Left forelimb (tissue), 1 donor: Measurements from ENCODE around the gene RNF130.
"Not testable (repeated sequence)": the region's sequence is repeated elsewhere in the genome, so short reads cannot be mapped to it uniquely, and the experiment has no call there.

Source experiments
- DNase-seq: peaks from one replicate; pipeline ENCODE4 v3.0.0-alpha.2; 2018; ENCODE audit warnings: low spot score

Gene RNF130

DNA sequence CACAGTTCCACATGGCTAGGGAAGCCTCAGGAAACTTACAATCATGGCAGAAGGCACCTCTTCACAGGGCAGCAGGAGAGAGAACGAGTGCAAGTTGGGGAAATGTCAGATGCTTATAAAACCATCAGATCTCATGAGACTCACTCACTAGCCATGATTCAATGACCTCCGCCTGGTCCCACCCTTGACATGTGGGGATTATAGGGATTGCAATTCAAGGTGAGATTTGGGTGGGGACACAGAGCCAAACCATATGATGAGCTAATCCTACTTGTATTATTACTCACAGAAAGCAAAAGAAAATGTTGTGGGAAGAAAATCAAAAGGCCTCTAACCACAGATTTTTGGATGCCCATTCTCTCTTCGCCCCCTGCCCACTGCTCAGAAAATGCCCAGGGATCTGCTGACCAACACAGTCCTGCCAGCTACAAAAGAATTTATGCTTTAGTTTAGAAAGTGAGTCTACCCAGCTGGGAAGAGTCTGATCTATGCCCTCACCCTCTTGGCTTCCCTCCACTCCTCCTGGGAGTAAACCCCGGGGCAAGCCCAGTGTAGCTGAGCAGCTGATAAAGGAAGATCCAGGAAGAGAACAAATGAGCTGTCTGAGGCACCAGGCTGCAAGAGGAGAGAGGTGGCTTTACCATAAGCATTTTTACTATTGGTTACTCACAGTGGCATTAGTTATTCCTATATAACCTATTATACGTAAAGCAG lies 53.1 kb downstream of the RNF130 start:
- DNase-seq, result no peak

DNA sequence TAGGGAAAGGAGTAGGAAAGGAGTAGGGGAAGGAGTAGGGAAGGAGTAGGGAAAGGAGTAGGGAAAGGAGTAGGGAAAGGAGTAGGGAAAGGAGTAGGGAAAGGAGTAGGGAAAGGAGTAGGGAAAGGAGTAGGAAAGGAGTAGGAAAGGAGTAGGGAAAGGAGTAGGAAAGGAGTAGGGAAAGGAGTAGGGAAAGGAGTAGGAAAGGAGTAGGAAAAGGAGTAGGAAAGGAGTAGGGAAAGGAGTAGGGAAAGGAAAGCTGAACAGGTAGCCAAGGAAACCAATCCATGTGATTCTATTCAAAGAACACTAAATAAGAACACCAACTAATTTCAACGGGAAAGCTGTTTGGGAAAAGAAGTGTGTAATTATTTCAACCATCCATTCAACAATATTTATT lies 56.0 kb downstream of the RNF130 start:
- not testable (repeated sequence) for DNase-seq

DNA sequence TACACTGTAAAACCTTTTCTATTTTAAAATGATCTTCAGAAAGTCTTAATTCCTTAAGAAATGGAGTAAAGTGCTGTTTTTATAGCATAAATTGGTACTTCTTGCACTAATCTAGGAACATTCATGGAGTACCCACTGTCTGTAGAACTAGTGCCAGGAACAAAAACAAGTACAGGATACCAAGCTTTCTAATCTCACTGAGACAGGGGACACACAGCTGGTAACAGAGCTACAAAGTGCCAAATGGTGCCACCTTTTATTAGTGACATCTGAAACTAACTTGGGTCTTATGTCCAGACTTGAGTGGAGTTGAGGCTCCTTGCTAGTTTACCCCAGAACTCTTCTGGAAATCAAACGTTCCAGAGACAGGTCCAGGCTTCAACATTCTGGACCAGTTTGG lies 57.9 kb downstream of the RNF130 start:
- DNase-seq, result no peak

DNA sequence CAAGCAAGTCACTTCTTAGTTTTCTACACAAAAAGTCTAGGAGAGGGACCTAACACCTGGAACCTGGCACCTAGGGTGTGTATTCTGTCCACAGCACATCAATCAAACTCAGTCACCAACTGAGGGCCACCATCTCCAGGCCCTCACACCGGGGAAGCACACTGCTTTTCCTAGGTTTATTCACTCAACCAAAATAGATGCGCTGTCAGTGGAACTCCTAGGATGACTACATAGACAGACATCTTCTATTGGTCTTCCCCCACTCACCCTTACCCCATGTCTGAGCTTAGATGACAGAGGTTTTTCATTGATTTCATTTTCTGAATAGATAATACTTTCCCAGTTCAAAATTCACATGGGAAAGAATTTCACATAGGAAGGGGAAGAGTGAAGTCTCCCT lies 59.2 kb downstream of the RNF130 start:
- no peak for DNase-seq

DNA sequence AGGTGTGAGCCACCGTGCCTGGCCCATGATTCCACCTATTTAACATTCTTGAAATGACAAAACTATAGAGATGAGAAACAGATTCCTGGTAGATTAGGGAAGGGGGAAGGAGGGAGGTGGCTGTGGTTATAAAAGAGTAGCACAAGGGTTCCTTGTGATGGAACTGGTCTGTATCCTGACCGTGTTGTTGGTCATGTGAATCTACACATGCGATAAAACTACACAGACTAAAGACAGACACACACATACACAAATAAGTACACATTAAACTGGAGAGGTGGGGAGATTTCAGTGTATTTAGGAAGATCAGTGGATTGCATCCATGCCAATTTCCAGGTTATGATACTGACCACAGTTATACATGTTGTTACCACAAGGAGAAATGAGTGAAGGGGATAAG lies 60.9 kb downstream of the RNF130 start:
- DNase-seq, result no peak

DNA sequence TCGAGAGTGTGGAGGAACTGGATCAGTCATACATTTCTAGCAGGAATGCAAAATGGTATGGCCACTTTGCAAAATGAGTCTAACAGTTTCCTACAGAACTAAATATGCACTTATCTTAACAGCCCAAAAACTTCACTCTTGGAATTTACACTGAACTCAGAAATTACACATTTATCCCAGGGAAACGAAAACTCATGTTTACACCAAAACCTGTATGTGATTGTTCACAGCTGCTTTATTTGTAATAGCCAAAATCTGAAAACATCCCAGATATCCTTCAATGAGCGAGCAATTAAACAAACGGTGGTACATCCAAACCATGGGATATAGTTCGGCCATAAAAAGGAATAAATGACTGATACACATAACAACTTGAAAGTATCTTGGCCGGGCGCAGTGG lies 62.0 kb downstream of the RNF130 start:
- no peak for DNase-seq

DNA sequence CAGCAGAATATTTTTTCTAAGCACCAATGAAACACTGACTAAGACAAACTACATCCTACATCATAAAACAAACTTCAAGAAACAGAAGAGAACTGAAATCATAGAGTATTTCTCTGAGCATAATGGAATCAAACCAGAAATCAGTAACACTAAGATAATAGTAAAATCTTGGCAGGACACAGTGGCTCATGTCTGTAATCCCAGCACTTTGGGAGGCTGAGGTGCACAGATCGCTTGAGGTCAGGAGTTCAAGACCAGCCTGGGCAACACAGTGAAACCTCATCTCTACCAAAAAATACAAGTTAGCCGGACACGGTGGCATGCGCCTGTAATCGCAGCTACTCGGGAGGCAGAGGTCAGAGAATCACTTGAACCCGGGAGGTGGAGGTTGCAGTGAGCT lies 63.1 kb downstream of the RNF130 start:
- DNase-seq, result no peak

DNA sequence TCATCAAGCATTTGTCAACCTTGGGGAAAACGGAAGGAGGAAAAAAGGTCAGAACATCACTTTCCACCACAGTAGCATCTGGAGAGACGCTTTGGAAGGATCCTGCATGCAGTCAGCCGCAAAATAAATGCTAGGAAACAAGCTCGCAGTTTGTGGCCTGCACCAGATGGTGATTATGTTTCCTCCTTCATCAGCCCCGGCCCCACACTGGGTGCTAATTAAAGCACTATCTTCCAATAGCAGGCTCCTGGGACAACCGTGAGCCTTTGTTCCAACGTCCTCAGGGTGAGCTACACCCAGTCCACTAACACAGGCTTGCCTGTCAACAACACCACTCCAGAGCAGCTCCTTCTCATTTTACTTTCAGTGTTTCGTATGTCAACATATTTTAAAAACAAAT lies 64.0 kb downstream of the RNF130 start:
- no peak for DNase-seq

DNA sequence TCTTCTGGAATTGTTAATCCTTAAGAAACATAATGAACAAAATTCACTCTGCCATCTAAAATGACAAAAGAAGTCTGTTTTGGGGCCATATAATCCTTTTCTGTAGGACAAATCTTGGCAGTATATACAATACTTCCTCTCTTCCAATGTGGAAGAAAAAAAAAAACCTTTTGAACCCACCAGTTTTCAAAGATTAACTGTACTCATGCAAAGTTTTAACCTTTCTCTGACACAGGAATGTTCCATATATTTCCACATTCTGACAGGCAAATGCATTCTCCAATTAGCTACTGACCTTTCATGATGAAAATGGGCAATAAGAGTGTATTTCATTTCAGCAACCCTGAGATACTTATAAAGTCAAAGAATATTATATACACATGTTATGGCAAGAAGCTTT lies 65.4 kb downstream of the RNF130 start:
- DNase-seq, result no peak

DNA sequence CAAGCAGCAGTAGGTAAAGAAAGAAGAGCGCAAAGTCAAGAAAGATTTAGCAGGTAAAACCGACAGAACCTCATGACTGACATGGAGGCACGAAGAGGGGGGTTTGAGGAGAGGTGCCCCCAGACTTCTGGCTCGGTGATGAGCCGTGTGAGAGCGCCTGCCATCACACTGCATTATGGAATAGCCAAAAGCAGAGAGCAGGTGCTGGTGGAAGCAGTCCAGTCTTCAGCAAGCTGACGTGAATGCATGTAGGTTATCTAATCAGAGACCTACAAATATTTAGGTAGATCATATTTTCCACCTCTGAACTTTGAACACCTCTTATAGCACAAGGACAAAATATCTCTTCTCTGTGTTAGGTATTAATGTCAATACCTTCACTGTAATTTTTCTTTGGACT lies 68.4 kb downstream of the RNF130 start:
- no peak for DNase-seq

DNA sequence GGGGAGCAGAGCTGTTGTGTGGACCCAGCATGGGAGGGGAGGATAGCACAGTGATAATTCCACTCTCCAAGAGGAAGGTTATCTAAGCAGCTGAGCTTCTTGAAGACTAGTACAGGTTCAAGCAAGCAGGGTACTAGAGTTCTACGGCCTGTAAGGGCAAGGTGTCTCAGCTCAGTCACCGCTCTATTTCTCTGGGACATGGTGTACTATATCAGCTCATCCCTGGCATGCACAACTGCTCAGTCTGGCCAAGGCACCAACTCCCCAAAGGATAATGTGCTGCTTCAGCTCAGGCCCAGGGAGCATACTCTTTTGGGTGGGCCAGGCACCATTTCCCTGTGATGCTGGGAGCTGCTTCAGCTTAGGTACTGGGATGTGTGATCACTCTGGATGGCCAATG lies 69.8 kb downstream of the RNF130 start:
- no peak for DNase-seq

DNA sequence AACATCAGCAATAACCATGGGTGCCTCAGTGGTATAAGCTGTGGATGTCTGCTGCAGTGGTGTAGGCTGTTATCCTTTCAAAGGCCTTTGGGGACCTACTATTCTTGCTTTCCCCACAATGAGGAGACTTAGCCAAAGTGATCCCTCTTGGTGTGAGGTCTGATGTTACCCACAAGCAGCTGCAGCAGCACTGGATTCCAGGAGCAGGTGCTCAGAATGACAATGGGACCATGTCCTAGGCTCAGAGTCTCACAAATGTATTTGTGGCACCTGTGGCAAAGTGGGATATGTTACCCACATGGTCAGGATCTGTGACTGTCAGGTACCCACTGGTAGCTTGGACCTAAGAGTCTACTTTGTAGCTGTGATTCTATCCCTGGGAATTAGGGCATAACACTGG lies 70.4 kb downstream of the RNF130 start:
- DNase-seq, result no peak

DNA sequence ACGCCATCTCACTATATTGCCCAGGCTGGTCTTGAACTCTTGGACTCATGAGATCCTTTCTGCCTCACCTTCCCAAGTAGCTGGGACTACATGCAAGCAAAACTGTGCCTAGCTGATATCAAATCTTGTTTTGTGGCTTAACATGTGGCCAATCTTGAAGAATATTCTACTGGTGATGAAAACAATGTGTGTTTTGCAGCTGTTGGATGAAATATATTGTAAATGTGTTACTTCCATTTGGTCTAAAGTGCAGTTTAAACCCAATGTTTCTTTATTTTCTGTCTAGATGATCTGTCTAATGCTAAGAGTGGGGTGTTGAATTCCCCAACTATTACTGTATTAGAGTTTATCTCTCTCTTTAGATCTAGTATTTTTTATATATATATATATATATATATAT lies 73.1 kb downstream of the RNF130 start:
- DNase-seq, result no peak

DNA sequence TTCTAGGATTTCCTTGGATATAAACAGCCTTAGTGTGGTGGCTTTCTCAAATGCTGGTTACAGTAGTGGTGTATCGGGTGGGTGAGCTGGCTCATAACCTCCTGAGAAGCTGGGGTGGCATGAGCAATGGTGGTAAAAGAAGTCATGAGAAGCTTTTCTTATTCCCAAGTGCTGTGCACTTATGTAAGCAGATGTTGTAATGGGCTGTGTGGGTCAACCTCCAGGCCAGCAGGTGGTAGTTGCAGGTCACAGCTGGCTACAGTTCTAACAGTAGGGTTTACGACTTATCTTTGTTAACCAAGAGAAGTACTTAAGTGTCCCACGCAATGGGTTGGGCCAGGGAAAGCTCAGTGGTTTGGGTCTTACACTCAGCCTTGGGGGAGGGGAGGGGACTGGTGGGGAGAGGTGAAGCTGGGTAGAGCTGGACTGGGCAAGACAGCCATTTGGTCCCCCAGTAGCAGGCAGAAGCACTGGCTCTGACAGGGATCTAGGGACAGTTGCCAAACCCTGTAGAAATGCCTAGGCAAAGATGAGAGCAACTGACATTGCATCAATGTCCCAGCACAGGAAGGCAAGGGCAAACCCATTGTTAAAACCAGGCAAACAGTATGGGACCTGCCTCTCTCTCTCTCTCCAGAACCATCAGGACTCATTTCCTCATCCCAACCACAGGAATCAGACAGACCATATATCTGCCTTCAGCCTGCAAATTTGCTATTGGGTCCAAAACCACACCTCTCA lies 76.8 kb downstream of the RNF130 start:
- DNase-seq, result no peak

DNA sequence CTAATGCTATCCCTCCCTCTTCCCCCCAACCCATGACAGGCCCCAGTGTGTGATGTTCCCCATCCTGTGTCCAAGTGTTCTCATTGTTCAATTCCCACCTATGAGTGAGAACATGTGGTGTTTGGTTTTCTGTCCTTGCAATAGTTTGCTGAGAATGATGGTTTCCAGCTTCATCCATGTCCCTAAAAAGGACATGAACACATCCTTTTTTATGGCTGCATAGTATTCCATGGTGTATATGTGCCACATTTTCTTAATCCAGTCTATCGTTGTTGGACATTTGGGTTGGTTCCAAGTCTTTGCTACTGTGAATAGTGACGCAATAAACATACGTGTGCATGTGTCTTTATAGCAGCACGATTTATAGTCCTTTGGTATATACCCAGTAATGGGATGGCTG lies 78.7 kb downstream of the RNF130 start:
- not testable (repeated sequence) for DNase-seq

DNA sequence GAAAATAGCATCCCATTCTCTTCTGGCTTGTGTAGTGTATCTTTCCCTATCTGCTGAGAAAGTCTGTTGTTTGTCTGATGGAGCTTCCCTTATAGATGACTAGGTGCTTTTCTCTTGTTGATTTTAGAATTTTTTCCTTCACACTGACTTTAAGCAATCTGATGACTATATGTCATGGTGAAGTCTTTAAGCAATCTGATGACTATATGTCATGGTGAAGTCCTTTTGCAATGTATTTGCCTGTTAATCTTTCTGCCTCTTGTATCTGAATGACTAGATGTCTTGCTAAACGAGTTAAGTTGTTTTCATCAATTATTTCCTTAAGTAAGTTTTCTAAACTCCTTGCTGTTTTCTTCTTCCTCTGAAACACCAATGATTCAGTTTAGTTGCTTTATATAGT lies 80.5 kb downstream of the RNF130 start:
- DNase-seq, result no peak

DNA sequence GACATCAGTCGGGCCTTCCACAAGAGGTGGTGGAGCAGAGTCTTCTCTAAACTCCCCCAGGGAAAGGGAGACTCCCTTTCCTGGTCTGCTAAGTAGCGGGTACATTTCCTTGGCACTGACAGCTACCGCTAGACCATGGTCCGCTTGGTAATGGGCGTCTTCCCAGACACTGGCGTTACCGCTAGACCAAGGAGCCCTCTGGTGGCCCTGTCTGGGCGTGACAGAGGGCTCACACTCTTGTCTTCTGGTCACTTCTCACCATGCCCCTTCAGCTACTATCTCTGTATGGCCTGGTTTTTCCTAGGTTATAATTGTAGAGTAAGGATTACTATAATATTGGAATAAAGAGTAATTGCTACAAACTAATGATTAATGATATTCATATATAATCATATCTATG lies 81.0 kb downstream of the RNF130 start:
- not testable (repeated sequence) for DNase-seq

DNA sequence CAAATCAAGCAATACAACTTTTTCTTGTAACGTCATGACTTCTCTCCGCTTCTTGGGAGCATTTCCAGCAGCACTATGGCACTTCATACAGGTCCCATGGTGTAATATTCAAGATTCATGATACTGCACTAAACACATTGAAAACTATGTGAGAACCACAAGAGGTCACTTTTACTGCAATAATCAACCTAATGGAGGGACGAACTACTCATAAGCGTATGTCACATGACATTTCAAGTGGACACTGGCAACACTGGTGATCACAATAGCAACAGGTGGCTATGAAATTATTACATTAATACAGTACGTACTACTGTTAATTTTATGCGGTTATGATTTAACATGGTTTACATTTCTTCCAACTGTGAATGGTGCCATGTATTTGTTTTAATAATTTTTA lies 85.2 kb downstream of the RNF130 start:
- no peak for DNase-seq

DNA sequence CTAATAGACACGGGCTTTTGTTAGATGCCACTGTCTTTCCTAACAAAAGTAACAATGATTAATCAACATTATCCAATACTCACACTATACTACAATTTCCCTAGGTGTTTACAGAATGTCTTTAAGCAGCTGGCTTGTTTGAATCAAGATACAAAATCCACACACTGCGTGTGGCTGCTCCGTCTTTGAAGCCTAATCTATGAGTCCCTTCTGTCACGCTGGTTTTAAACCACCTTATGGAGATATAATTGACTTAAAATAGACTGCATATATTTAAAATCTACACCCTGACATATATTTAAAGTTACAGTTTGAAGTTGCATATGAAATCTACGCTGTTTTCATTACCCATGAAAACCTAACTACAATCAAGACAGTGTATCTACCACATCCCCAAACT lies 89.9 kb downstream of the RNF130 start:
- DNase-seq, result no peak

DNA sequence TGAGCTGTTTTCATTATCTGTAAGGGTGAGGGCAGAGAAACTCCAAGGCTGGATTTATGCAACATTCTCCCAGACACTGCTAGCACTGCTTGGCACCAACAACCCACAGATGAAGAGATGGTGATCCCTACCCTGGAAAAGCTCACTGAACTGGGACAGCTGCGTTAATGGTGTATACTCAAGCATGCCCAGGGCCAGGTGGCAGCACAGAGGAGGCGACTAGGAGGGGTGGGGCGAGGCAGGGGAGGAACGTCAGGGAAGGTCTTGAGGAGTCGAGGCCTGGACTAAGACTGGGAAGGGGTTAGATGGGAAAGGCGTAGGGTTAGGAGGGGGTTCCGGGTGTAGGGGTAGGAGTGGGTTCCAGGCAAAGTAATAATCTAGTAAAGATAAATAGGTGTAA lies 90.8 kb downstream of the RNF130 start:
- no peak for DNase-seq

DNA sequence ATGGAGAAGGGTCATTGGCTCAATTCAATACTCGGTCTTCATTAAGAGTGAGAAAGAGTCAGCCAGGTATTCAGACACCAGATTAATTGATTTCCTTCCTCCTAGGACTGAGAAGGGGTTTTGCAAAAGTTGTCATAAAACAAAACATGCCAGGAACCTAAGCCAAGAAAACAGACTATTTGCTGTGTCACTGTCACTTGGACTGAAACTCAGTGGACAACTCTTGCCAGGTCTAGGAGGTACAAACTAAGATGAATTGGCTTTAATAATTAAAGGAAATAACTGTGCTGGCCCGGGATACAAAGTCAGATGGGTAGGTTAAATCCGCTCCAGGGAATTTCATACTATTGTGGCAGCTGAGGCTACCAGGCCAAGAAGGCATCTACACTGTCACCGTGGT lies 92.8 kb downstream of the RNF130 start:
- no peak for DNase-seq

DNA sequence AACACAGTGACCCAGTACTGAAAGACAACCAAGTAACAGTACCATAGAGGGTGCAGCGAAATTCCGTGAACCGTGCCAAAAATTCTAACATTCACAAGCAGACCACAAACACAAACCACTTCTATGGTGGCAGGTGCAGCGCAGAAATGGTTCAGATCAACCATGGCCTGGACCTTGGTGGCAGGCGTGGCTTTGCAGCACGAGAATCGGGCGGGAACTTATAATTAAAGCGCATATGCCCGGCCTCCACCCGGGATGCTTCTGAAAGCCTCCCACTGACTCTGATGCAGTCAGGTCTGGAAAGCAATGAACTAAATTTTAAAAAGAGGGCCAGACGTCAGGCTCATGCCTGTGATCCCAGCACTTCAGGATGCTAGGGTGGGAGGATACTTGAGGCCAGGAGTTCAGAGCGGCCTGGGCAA lies 95.8 kb downstream of the RNF130 start:
- DNase-seq, result no peak

DNA sequence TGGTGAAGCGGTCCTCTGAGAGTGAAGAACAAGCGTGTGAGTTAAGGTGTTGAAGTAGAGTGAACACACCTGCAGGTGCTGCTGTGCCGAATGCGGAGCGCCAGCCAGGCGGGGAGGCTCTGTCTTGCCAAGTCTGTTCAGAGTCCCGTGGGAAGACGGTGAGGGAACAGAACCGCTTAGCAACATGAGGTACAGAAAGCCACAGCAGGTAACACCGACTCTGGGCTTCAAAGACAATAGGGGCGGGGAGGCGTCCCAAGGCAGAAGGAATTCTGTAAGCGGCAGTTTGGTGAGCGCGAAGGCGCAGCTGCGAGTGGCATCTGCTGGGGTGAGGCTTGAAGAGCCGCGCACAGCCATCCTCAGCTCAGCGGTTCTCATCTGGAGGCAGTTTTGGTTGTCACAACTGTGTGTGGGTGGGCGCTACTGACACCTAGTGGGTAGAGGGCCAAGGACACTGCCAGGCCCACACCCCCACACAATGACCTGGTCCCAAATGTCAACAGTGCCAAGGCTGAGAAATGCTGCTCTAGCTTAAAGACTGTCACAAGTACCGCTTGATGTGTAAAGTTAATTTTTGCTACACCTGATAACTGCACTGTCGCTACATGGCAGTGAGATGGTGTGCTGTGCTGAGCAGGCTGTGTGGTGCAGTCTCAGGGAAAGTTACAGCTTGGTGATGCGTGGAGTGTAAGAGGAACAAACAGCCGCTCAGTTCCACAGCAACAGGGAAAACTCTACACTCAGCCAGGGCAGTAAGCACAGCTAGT lies 96.4 kb downstream of the RNF130 start:
- no peak for DNase-seq
